ENCODE measurements around the gene DIP2B.

Gene DIP2B

GRCh38 chr12:50751948-50752721 is 247.3 kb downstream of the DIP2B start:
- TF ChIP-seq CTCF (IDR thresholded peaks at IDR 0.05): no peak

- TF ChIP-seq CTCF (IDR thresholded peaks at IDR 0.05): no peak
These were observed 248.5 kb downstream of the DIP2B start for GRCh38 chr12:50753232-50753769.

- no peak for TF ChIP-seq CTCF (IDR thresholded peaks at IDR 0.05)
These were observed 259.0 kb downstream of the DIP2B start, which contains the start of gene ATF1 for GRCh38 chr12:50763639-50764285. Gene ATF1 (plus strand): TSS chr12:50764101. CDS start chr12:50780146, 16,045 bp downstream.

GRCh38 chr12:50764286-50765094 is 259.7 kb downstream of the DIP2B start:
- no peak for TF ChIP-seq CTCF (IDR thresholded peaks at IDR 0.05)

GRCh38 chr12:50765095-50765911 is 260.5 kb downstream of the DIP2B start:
- peak; percentile 81 for TF ChIP-seq CTCF (IDR thresholded peaks at IDR 0.05)

GRCh38 chr12:50768391-50768790 is 263.6 kb downstream of the DIP2B start:
- no peak for TF ChIP-seq CTCF (IDR thresholded peaks at IDR 0.05)

All from LNCAP (cell line).